HG03520 (cell line): ENCODE data around the gene P4HB.

ENCODE experiments used
- ATAC-seq: cut with Tn5 transposase; IDR thresholded peaks from one replicate; pipeline ENCODE4 v1.9.1; 2021; ENCODE audit warnings: mild to moderate bottlenecking, moderate library complexity; ENCODE audit not compliant: unreplicated experiment

P4HB gene

DNA sequence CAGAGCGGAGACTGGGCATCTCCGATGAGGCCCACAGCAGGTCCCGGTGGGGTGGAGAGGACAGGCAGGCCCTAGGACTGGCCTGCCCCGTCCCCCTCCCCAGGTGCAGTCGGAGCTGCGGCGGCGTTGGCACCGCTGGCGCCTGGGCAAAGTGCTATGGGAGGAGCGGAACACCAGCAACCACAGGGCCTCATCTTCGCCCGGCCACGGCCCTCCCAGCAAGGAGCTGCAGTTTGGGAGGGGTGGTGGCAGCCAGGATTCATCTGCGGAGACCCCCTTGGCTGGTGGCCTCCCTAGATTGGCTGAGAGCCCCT, 47.0 kb downstream of the P4HB start:
- ATAC-seq = no peak

GRCh38 chr17:81812571-81813370, 47.6 kb downstream of the P4HB start:
- no peak for ATAC-seq

GRCh38 chr17:81811705-81812570, 48.4 kb downstream of the P4HB start:
- ATAC-seq = no peak

DNA sequence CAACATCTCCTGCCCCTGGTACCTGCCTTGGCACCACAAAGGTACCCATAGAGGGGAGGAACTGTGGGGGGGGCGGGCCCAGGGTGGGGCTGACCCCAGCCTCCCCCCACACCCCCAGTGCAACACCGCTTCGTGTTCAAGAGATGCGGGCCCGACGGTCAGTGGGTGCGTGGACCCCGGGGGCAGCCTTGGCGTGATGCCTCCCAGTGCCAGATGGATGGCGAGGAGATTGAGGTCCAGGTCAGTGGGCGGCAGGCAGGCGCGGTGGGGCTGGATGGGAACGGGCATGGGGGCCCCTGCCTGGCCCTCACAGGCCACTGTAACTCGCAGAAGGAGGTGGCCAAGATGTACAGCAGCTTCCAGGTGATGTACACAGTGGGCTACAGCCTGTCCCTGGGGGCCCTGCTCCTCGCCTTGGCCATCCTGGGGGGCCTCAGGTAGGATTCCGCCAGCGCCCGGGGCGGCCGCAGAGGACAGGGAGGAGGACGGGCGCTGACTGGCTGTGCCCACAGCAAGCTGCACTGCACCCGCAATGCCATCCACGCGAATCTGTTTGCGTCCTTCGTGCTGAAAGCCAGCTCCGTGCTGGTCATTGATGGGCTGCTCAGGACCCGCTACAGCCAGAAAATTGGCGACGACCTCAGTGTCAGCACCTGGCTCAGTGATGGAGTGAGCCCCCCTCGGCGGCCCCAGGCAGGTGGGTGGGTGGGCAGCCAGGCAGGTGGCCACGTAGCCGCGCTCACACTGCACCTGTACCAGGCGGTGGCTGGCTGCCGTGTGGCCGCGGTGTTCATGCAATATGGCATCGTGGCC, 49.2 kb downstream of the P4HB start:
- no peak for ATAC-seq

GRCh38 chr17:81810476-81810875, 49.9 kb downstream of the P4HB start:
- ATAC-seq = no peak

- ATAC-seq = no peak
These were observed 50.8 kb downstream of the P4HB start for GRCh38 chr17:81809556-81809998.

- no peak for ATAC-seq
These were observed 51.4 kb downstream of the P4HB start for GRCh38 chr17:81808778-81809555.

- ATAC-seq = no peak
These were observed 52.5 kb downstream of the P4HB start for GRCh38 chr17:81807839-81808238.

GRCh38 chr17:81807210-81807719, 53.1 kb downstream of the P4HB start:
- ATAC-seq = no peak

- ATAC-seq = no peak
These were observed 53.7 kb downstream of the P4HB start for GRCh38 chr17:81806461-81807209.

DNA sequence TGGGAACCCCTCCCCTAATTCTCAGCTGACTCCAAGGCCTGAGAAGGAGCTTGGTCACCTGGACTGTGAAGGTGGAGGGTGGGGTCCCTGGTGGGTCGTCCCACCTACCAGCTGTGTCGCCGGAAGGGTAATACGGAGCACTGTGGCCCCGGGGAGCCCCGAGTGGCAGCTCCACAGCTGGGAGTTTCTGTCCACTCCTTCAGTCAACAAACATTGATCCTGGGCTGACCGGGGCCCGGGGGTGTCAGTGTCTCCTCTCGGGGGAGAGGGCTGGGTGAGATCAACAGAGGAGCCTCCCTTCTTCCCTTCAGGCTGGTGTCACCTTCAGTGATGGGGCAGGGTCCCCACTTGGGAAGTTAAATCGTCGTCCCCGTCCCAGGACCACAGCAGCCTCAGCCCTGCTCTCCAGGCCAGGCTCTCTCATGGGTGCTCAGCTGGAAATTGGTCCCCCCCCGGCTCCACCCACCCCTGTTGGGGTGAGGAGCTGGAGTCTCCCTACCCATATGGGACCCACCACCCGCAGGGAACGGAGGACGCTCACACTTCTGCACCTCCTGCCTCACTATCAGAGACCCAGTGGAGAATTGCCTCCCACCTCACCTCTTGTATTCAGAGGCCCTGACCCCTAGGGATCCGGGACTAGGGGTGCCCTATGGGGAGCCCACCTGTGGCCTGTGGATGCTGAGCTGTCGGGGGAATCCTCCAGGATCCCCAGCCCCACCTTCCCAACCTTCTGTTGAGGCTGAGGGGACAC, 54.5 kb downstream of the P4HB start:
- no peak for ATAC-seq

DNA sequence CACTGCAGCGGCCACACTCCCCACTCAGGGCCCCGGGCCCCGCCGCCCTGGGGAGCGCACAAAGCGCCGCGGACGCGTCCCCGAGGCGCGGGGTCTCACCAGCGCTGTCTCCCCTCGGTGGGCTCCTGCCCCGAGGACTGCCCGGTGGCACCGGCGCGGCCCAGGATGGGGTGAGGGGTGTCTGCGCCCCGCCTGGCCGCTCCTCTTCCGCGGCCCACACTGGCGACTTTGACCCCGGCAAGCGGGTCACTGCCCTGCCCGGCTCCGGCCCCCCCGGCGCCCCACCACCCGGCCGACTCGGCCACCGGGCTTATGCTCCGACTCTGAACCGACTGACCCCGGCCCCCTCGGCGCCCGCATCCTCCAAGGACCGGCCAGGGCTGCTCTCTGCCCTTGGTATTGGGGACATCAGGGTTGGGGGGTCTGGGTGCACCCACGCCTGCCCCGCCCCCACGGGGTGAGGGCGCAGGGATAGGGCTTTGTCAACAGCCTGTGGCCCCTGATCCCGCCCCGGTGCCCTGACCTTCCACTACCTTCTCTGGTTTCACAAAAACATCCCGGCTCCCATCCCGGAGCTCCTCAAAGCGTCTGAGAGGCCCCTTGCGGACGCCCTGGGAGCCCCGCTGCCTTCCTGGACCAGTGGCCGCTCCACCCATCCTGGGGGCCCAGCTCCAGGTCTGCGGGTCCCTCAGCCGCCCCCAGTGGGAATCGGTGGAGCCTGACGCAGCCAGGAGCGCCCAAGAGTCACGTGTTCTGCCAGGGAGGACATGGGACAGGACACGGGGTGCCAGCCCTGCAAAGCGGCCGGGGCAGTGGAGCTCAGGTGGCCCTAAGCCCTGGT, 55.6 kb downstream of the P4HB start:
- no peak for ATAC-seq

GRCh38 chr17:81803728-81804558, 56.4 kb downstream of the P4HB start, which contains the start of gene GCGR:
Gene GCGR, plus strand, starts transcription at chr17:81804150. Its CDS starts 4,869 bp downstream, at chr17:81809019.
- no peak for ATAC-seq

- ATAC-seq = no peak
These were observed 57.3 kb downstream of the P4HB start for GRCh38 chr17:81802856-81803643.

DNA sequence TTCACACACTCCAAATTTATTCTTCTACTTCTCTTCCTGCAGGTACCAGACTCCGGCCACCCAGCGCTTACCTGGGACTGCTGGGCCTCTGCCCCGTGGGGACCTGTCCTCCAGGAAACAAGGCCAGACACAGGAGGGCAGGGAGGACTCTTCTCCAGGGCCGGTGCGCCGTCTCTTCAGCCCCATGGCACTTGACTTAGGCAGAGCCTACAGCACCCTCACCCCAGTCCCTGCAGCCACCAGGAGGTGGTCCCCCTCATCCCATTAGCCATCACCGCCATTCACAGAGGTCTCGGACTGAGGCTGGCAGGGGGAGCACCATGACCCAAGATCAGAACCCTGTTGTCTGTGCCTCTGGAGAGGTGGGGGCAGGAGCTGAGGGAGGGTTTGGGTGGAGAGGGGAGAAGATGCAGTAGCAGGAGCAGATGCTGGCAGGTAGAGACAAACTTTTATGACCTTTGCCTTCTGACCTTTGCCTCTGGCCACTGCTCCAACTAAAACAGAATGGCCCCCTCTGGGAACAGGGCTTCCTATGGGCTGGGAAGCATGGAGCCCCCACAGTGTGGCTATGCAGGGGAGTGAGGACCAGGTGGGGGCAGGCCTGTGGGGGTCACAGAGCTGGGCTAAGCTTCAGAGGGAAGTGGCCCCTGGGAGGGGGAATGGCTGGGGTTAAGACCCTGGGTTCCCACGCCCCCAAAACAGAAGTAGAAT, 58.1 kb downstream of the P4HB start:
- no peak for ATAC-seq

DNA sequence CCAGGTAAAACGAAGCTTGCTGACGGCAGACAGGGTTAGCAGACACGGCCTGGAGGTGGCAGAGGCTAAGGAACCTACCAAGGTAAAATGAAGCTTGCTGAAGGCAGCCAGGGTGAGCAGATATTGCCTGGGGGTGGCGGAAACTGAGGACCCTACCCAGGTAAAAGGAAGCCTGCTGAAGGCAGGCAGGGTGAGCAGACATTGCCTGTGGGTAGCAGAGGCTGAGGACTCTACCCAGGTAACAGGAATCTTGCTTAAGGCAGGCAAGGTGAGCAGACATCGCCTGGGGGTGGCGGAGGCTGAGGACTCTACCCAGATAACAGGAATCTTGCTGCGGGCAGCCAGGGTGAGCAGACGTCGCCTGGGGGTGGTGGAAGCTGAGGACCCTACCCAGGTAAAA, 59.0 kb downstream of the P4HB start:
- no peak for ATAC-seq
